ENCODE measurements around the gene COL6A3. TPM values are rescaled to one million over a fixed set of nuclear protein-coding genes. Genes with fewer than 3 reads are reported as not detected.
A peak's percentile ranks its signal among the peaks of the same experiment; 100 is the strongest.

The COL6A3 gene
- total RNA-seq, 6 experiments from 2014 or later, result 409 to 759 (median 458) TPM

GRCh38 chr2:237383991-237384671, 29.8 kb downstream of the COL6A3 start:
- peak overlapping the region; percentile 60 for H3K27ac Mint-ChIP-seq
- TF ChIP-seq CTCF (IDR thresholded peaks at IDR 0.05), result no peak
- peaks cover 24% of the 10 kb centered on the region for H3K27me3 Mint-ChIP-seq (ENCODE audit: insufficient read depth)
- H3K9me3 Mint-ChIP-seq, result no peaks in the 10 kb centered on the region
- H3K36me3 Mint-ChIP-seq (ENCODE audit: low read depth), result peaks cover 74% of the 10 kb centered on the region
- no peak for DNase-seq
- H3K4me3 Mint-ChIP-seq, result no peak overlapping the region; the same call in 1 of the 2 replicates
- peaks cover 47% of the 10 kb centered on the region for H3K4me1 Mint-ChIP-seq (ENCODE audit: low read depth)

GRCh38 chr2:237380768-237381167, 33.2 kb downstream of the COL6A3 start:
- no peaks in the 10 kb centered on the region for H3K9me3 Mint-ChIP-seq
- H3K4me1 Mint-ChIP-seq (ENCODE audit: low read depth), result peaks cover 27% of the 10 kb centered on the region
- no peak overlapping the region for H3K4me3 Mint-ChIP-seq
- TF ChIP-seq CTCF (IDR thresholded peaks at IDR 0.05), result no peak
- no peak for DNase-seq
- peaks cover 27% of the 10 kb centered on the region for H3K27me3 Mint-ChIP-seq (ENCODE audit: insufficient read depth)
- peak overlapping the region; percentile 44; the same call in 1 of the 2 replicates for H3K27ac Mint-ChIP-seq
- H3K36me3 Mint-ChIP-seq (ENCODE audit: low read depth), result peaks cover 80% of the 10 kb centered on the region

GRCh38 chr2:237379636-237380035, 34.3 kb downstream of the COL6A3 start:
- H3K9me3 Mint-ChIP-seq, result no peaks in the 10 kb centered on the region
- no peak overlapping the region for H3K4me3 Mint-ChIP-seq
- H3K4me1 Mint-ChIP-seq (ENCODE audit: low read depth), result peaks cover 20% of the 10 kb centered on the region
- no peak for DNase-seq
- H3K36me3 Mint-ChIP-seq (ENCODE audit: low read depth), result peaks cover 78% of the 10 kb centered on the region
- H3K27ac Mint-ChIP-seq, result peak overlapping the region; percentile 44
- no peak for TF ChIP-seq CTCF (IDR thresholded peaks at IDR 0.05)
- H3K27me3 Mint-ChIP-seq (ENCODE audit: insufficient read depth), result peaks cover 32% of the 10 kb centered on the region

GRCh38 chr2:237378650-237379049, 35.3 kb downstream of the COL6A3 start:
- Mint-ChIP-seq H3K4me1 (ENCODE audit: low read depth) (peaks cover 13% of the 10 kb centered on the region; the same call in 1 of the 2 replicates), H3K27ac (peak overlapping the region; percentile 56; the same call in 1 of the 2 replicates), H3K4me3 (no peak overlapping the region), H3K36me3 (ENCODE audit: low read depth) (peaks cover 76% of the 10 kb centered on the region), H3K27me3 (ENCODE audit: insufficient read depth) (peaks cover 30% of the 10 kb centered on the region), H3K9me3 (no peaks in the 10 kb centered on the region)
- TF ChIP-seq CTCF (IDR thresholded peaks at IDR 0.05), result no peak
- DNase-seq, result no peak

- H3K4me1 Mint-ChIP-seq (ENCODE audit: low read depth), result peaks cover 5% of the 10 kb centered on the region; the same call in 1 of the 2 replicates
- DNase-seq, result no peak
- no peak overlapping the region; the same call in 1 of the 2 replicates for H3K4me3 Mint-ChIP-seq
These were observed 39.5 kb downstream of the COL6A3 start for GRCh38 chr2:237374284-237375060.

More at GRCh38 chr2:237374284-237375060, 39.5 kb downstream of the COL6A3 start:
- peaks cover 32% of the 10 kb centered on the region for H3K27me3 Mint-ChIP-seq (ENCODE audit: insufficient read depth)
- H3K36me3 Mint-ChIP-seq (ENCODE audit: low read depth), result peaks cover 80% of the 10 kb centered on the region
- no peak for TF ChIP-seq CTCF (IDR thresholded peaks at IDR 0.05)
- H3K9me3 Mint-ChIP-seq, result no peaks in the 10 kb centered on the region
- peak overlapping the region; percentile 57 for H3K27ac Mint-ChIP-seq

All from HFFc6 (cell line).